Neural crest cell (in vitro differentiated cells): Measurements from ENCODE around the gene NTN1. TPM values are rescaled to one million over a fixed set of nuclear protein-coding genes. Genes with fewer than 3 reads are reported as not detected.

Source experiments
- DNase-seq: peaks from one replicate; pipeline ENCODE4 v3.0.0; 2021; ENCODE audit warnings: low read depth, mixed read lengths, low spot score
- H3K27ac Mint-ChIP-seq: one replicate; pipeline ENCODE4 v1.8.0; 2021; ENCODE audit warnings: mild to moderate bottlenecking, mixed read lengths; ENCODE audit not compliant: unreplicated experiment
- H3K27me3 Mint-ChIP-seq: 2 replicates; pipeline ENCODE4 v1.8.0; 2021; ENCODE audit warnings: low read depth, mild to moderate bottlenecking, mixed read lengths
- H3K36me3 Mint-ChIP-seq: 2 replicates; pipeline ENCODE4 v1.8.0; 2021; ENCODE audit warnings: low read depth, mild to moderate bottlenecking, mixed read lengths
- H3K4me1 Mint-ChIP-seq: 2 replicates; pipeline ENCODE4 v1.8.0; 2021; ENCODE audit warnings: mixed read lengths
- H3K4me3 Mint-ChIP-seq: one replicate; pipeline ENCODE4 v1.8.0; 2021; ENCODE audit warnings: mild to moderate bottlenecking, mixed read lengths
- H3K9me3 Mint-ChIP-seq: 2 replicates; pipeline ENCODE4 v1.8.0; 2021; ENCODE audit warnings: mixed read lengths
- CTCF ChIP-seq: fragments of 200-600 bp; sonication (generic); conservative IDR thresholded peaks from 2 replicates; pipeline ENCODE4 v1.5.0; 2021; ENCODE audit warnings: antibody characterized with exemption, mild to moderate bottlenecking
- total RNA-seq: library from RNA; stranded (reverse); gene quantifications from 2 replicates; pipeline ENCODE4 v1.2.1, GENCODE V29; 2021

NTN1 gene
- total RNA-seq, 1 donor from 2014 or later, result 10.1 TPM

DNA sequence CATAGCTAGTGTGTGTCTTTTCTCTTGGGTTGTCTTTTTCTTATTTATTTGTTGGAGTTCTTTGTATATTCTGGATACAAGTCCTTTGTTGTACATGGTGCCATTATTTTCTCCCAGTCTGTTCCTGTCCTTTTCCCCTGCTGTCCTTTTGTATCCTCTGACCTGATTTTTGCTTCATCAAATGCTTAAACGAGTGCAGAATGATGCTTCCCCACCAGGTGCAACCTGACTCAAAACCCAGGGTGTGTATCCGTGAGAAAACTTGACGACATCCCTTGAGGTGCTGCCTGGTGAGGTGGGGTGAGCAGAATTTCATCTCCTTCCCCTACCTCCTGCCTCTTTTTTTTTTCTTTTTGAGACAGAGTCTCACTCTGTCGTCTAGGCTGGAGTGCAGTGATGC is 88.6 kb downstream of the NTN1 start:
- H3K4me3 Mint-ChIP-seq, result no peak overlapping the region
- DNase-seq, result no peak
- H3K27me3 Mint-ChIP-seq, result no peaks in the 10 kb centered on the region
- TF ChIP-seq CTCF, result no peak
- H3K27ac Mint-ChIP-seq, result no peak overlapping the region
- peaks cover 4% of the 10 kb centered on the region for H3K4me1 Mint-ChIP-seq
- H3K9me3 Mint-ChIP-seq, result no peaks in the 10 kb centered on the region
- H3K36me3 Mint-ChIP-seq, result no peaks in the 10 kb centered on the region

DNA sequence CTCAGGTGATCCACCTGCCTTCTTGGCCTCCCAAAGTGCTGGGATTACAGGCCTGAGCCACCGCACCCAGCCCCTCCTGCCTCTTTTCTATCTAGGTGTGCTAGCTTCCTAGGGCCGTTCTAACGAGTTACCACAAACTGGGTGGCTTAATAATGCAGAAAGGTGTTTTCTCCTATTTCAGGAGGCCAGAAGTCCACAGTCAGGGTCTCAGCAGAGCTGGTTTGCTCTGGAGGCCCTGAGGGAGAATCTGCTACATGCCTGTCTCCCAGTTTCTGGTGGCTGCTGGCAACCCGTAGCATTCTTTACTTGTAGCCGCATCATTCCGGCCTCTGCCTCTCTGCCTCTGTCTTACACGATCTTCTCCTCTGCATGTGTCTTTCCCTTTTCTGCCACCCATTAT is 89.2 kb downstream of the NTN1 start:
- no peaks in the 10 kb centered on the region for H3K27me3 Mint-ChIP-seq
- H3K4me3 Mint-ChIP-seq, result no peak overlapping the region
- peaks cover 9% of the 10 kb centered on the region for H3K4me1 Mint-ChIP-seq
- H3K9me3 Mint-ChIP-seq, result no peaks in the 10 kb centered on the region
- H3K27ac Mint-ChIP-seq, result no peak overlapping the region
- no peaks in the 10 kb centered on the region for H3K36me3 Mint-ChIP-seq
- TF ChIP-seq CTCF, result no peak
- no peak for DNase-seq

- H3K4me3 Mint-ChIP-seq, result peak overlapping the region; percentile 66
- TF ChIP-seq CTCF, result no peak
- DNase-seq, result peak; percentile 51
- no peaks in the 10 kb centered on the region for H3K27me3 Mint-ChIP-seq
- peaks cover 3% of the 10 kb centered on the region for H3K9me3 Mint-ChIP-seq
- H3K36me3 Mint-ChIP-seq, result no peaks in the 10 kb centered on the region
- H3K27ac Mint-ChIP-seq, result peak overlapping the region; percentile 82
- peaks cover 27% of the 10 kb centered on the region for H3K4me1 Mint-ChIP-seq
Observed at GRCh38 chr17:9115214-9116191, 94.2 kb downstream of the NTN1 start.

- peak; percentile 5 for DNase-seq
- Mint-ChIP-seq H3K4me1 (peaks cover 34% of the 10 kb centered on the region), H3K27ac (peak overlapping the region; percentile 92), H3K36me3 (no peaks in the 10 kb centered on the region), H3K4me3 (peak overlapping the region; percentile 75), H3K9me3 (peaks cover 3% of the 10 kb centered on the region), H3K27me3 (peaks cover 3% of the 10 kb centered on the region)
- no peak for TF ChIP-seq CTCF
Observed at GRCh38 chr17:9116311-9116835, 95.1 kb downstream of the NTN1 start.

DNA sequence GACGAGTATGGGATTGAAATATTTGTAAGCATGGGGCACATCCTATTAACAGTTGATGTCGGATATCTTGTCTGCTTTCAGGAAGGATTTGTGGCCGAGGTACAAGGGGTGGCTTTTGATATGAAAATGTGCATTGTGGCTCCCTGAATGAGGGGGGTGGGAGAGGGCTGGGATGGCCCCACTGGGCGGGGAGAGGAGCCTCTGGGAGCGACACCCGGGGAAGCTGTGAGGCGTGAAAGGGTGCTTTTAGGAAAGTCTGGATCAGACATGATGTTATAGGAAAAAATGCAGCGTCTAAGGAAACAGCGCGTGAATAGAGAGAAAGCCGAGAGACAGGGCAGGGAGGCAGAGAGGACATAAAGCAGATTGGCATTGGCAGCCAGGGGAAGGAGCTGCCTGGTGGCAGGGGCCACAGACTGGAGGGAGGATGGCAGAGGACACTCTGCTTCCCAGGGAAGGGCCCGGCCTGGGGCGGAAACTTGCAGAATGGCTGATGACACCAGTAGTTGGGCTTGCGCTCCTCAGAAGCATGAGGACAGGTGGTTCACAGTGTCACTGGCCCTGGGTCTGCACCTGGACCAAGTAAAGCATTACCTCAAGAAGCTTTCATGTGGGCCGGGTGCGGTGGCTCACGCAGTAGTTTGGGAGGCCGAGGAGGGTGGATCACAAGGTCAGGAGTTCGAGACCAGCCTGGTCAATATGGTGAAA is 95.7 kb downstream of the NTN1 start:
- peaks cover 40% of the 10 kb centered on the region for H3K4me1 Mint-ChIP-seq
- H3K4me3 Mint-ChIP-seq, result peak overlapping the region; percentile 75
- peaks cover 8% of the 10 kb centered on the region for H3K27me3 Mint-ChIP-seq
- H3K9me3 Mint-ChIP-seq, result peaks cover 3% of the 10 kb centered on the region
- peak overlapping the region; percentile 92 for H3K27ac Mint-ChIP-seq
- no peak for TF ChIP-seq CTCF
- H3K36me3 Mint-ChIP-seq, result peaks cover 2% of the 10 kb centered on the region
- no peak for DNase-seq
